Measurements from ENCODE around the gene STX1B. TPM values are rescaled to one million over a fixed set of nuclear protein-coding genes. Genes with fewer than 3 reads are reported as not detected.

STX1B gene
- total RNA-seq, 1 donor from 2014 or later, result 4.9 TPM

GRCh38 chr16:30971298-30971697 lies 39.1 kb downstream of the STX1B start:
- no peak overlapping the region for H3K4me3 Mint-ChIP-seq
- DNase-seq (ENCODE audit: low spot score in 2 of 2, unreplicated experiment in 2 of 2), result no peak
- H3K4me1 Mint-ChIP-seq, result no peaks in the 10 kb centered on the region
- no peak overlapping the region for H3K27ac Mint-ChIP-seq
- H3K36me3 Mint-ChIP-seq, result peaks cover 61% of the 10 kb centered on the region
- TF ChIP-seq, protein P1, sequence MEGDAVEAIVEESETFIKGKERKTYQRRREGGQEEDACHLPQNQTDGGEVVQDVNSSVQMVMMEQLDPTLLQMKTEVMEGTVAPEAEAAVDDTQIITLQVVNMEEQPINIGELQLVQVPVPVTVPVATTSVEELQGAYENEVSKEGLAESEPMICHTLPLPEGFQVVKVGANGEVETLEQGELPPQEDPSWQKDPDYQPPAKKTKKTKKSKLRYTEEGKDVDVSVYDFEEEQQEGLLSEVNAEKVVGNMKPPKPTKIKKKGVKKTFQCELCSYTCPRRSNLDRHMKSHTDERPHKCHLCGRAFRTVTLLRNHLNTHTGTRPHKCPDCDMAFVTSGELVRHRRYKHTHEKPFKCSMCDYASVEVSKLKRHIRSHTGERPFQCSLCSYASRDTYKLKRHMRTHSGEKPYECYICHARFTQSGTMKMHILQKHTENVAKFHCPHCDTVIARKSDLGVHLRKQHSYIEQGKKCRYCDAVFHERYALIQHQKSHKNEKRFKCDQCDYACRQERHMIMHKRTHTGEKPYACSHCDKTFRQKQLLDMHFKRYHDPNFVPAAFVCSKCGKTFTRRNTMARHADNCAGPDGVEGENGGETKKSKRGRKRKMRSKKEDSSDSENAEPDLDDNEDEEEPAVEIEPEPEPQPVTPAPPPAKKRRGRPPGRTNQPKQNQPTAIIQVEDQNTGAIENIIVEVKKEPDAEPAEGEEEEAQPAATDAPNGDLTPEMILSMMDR (IDR thresholded peaks at IDR 0.05; ENCODE audit: unreplicated experiment), result no peak
- H3K27me3 Mint-ChIP-seq (ENCODE audit: low read depth), result no peaks in the 10 kb centered on the region
- no peaks in the 10 kb centered on the region for H3K9me3 Mint-ChIP-seq

- TF ChIP-seq, protein P1 (IDR thresholded peaks at IDR 0.05; ENCODE audit: unreplicated experiment), result no peak
- Mint-ChIP-seq H3K9me3 (no peaks in the 10 kb centered on the region), H3K4me1 (no peaks in the 10 kb centered on the region), H3K4me3 (no peak overlapping the region), H3K36me3 (peaks cover 63% of the 10 kb centered on the region), H3K27ac (no peak overlapping the region), H3K27me3 (ENCODE audit: low read depth) (no peaks in the 10 kb centered on the region)
- no peak for DNase-seq (ENCODE audit: low spot score in 2 of 2, unreplicated experiment in 2 of 2)
Measured at GRCh38 chr16:30969246-30969842, 41.1 kb downstream of the STX1B start.

- Mint-ChIP-seq H3K36me3 (peaks cover 59% of the 10 kb centered on the region), H3K27ac (no peak overlapping the region), H3K9me3 (no peaks in the 10 kb centered on the region), H3K27me3 (ENCODE audit: low read depth) (no peaks in the 10 kb centered on the region), H3K4me1 (no peaks in the 10 kb centered on the region), H3K4me3 (no peak overlapping the region)
- TF ChIP-seq, protein P1 (IDR thresholded peaks at IDR 0.05; ENCODE audit: unreplicated experiment), result no peak
- DNase-seq (ENCODE audit: low spot score in 2 of 2, unreplicated experiment in 2 of 2), result no peak
Measured at GRCh38 chr16:30967795-30968194, 42.6 kb downstream of the STX1B start.

DNA sequence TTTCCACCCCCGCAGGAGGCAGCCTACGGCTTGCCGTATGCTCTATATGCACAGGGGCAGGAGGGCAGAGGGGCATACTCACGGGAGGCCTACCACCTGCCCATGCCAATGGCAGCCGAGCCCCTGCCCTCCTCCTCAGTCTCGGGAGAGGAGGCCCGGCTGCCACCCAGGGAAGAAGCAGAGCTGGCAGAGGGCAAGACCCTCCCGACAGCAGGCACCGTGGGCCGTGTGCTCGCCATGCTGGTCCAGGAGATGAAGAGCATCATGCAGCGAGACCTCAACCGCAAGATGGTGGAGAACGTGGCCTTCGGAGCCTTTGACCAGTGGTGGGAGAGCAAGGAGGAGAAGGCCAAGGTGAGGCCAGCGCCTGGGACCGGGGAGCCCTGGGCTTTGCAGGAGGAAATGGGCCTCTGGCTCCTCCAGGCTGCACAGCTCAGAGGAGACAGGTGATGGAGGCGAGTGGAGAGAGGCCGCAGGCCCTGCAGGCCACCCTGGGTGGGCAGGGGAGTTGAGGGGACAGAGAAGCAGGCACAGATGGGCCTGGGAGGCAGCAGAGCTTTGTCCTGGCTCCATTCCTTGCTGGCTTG lies 44.3 kb downstream of the STX1B start:
- DNase-seq (ENCODE audit: low spot score in 2 of 2, unreplicated experiment in 2 of 2), result no peak
- no peaks in the 10 kb centered on the region for H3K9me3 Mint-ChIP-seq
- H3K36me3 Mint-ChIP-seq, result peaks cover 57% of the 10 kb centered on the region

DNA sequence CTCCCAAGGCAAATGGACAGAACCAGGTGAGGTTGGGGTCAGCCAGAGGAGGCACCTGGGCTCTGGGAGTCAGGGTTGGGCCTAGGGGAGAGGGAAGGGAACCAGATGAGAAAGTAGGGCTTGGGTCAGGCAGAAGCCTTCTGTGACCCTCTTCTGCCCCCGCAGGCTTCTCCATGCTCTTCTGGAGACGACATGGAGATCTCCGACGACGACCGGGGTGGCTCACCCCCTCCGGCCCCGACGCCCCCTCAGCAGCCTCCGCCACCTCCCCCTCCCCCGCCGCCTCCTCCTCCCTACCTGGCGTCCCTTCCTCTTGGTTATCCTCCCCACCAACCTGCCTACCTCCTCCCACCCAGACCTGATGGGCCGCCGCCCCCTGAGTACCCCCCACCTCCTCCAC lies 45.0 kb downstream of the STX1B start:
- DNase-seq (ENCODE audit: low spot score in 2 of 2, unreplicated experiment in 2 of 2), result no peak
- Mint-ChIP-seq H3K36me3 (peaks cover 53% of the 10 kb centered on the region), H3K4me1 (no peaks in the 10 kb centered on the region), H3K27ac (no peak overlapping the region), H3K4me3 (no peak overlapping the region), H3K9me3 (no peaks in the 10 kb centered on the region), H3K27me3 (ENCODE audit: low read depth) (no peaks in the 10 kb centered on the region)
- TF ChIP-seq, protein P1 (IDR thresholded peaks at IDR 0.05; ENCODE audit: unreplicated experiment), result no peak

More for the DNA sequence above, 44.3 kb downstream of the STX1B start:
- H3K4me1 Mint-ChIP-seq, result no peaks in the 10 kb centered on the region
- H3K27ac Mint-ChIP-seq, result no peak overlapping the region
- no peaks in the 10 kb centered on the region for H3K27me3 Mint-ChIP-seq (ENCODE audit: low read depth)
- TF ChIP-seq, protein P1 (IDR thresholded peaks at IDR 0.05; ENCODE audit: unreplicated experiment), result no peak
- H3K4me3 Mint-ChIP-seq, result no peak overlapping the region

Measured in mesothelial cell of epicardium (in vitro differentiated cells).